ENCODE results near the gene FAM168B.

DNA sequence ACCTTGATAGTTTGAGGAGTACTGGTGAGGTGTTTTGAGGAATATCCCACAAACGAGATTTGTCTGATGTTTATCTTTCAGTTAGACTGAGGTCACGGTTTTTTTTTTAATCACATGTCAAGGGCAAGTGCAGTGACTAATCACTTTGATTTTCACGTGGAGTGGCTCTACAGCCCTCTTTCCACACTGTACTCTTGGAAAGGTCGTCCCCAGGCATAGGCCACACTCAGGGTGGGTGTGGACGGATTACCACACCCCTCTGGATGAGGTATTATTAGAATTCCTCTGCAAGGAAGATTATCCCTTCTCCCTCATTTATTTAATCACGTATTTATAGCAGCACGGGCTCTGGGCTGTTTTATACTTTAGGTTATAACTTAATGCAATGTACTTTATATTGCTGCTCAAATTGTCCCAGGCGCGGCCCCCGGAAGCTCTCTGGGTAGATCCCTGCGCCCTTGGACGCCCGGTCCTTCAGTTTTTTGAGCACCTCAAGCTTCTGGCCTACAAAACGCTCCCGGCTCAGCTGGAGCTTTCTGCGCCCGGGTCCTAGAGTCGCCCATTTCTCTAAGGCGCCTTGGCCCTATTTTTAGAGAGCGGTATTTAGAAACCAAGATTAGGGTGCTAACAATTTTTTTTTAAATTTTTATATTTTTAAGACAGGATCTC lies 11.4 kb upstream of the FAM168B start:
- peak in 1 of 7 experiments; percentile 17 for TF ChIP-seq CTCF (IDR thresholded peaks at IDR 0.05)
- no peak for TF ChIP-seq POLR2A (IDR thresholded peaks at IDR 0.05)

Data from body of pancreas (tissue), 4 donors.